GM21528 (cell line): Measurements from ENCODE around the gene COA3.

ENCODE experiments used
- ATAC-seq: cut with Tn5 transposase; IDR thresholded peaks from one replicate; pipeline ENCODE4 v1.9.1; 2021; ENCODE audit warnings: mild to moderate bottlenecking, moderate library complexity; ENCODE audit not compliant: unreplicated experiment, low FRiP score

The COA3 gene

DNA sequence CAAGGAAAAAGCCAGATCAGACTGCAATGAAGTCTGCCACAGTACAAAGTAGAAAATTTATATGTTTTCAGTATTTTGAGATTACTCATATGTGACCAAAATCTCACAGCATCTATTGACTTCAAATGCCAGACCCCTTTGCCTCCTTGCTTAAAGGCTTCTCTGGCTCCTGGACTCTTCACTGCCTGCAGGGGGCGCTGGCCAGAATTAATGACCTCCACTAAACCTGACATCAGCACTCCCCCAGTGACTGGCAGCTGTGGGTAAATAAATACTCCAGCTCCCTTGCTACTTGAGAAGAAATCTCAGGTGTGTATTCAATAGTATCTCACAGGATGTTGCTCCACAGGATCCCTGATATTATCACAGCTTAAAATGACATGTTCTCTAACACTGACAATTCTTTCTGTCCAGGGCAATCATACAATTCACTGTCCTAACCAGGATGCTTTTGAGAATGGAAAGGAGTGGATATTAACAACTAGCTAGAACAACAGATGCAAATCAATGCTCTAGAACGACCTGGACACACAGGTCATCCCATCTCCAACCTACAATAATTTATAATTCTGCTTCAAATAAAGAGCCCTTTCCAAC, 21.5 kb upstream of the COA3 start:
- ATAC-seq: no peak

DNA sequence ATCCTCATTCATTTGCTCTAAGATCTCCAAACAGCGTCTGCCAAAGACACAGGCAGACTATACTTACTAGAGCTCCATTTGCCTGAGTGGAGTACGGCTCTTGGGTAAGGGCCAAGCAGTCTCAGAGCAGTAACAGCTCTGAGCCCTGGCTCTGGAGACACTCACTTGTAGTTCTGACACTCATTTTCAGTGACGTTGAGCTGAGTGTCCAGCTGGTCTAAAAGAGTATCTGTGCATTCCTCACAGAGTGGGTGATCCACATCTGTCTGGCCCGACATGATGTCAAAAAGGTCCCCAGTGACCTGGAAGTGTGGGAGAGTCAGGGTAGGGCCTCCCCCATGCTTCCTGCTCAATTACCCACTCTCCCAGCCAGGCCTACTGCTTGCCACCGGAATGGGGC, 19.9 kb upstream of the COA3 start:
- no peak for ATAC-seq

DNA sequence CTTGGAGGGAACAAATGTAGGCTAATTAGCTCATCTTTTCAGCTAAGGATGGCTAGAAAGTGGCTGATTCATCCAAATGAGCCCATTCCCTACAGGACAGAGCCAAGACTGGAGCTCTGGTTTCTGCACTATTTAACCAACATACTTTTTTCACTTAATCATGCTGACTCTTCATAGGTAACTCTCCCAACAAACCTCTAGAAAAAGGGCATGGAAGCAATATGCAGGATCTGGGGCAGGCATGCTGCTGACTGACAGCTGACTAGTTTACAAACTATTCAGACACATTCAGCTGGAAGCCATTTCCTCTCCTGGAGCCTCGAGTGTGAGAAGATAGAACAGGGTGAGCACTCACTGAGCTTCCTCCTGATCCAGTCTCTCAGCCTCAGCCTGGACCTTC, 19.4 kb upstream of the COA3 start:
- ATAC-seq: no peak

DNA sequence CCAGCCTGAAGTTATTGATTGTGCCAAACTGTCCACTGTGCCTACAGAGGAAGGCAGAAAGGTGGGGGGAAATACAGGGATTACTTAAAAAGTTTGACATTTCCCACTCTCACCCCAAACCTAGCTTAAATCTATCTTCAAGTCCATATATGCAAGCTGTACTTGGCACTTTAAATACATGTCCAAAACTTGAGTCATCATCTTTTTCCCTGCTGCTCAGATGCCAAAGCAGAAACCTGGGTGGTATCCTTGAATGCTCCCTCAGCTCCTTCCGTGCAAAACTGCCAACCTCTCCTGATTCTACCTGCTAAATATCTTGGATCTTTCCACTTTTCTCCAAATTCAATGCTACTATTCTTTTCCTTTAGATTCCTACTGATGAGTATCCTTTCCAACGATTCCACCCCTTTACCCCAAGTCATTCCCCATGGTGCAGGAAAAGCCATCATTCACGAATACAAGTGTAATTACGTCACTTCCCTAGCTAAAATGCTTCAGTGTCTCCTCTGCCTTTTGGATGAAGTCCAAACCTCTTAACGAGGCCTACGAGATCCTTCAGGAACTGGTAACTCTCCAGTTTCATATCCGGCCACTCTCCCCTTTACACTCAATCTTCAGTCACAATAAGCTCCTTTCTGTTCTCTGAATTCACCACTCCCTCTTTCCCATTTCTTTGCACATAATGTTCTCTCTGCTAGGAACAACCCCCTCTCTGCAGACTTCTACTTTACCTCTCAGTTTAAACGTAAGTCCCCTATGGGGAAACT, 16.3 kb upstream of the COA3 start:
- ATAC-seq: no peak

DNA sequence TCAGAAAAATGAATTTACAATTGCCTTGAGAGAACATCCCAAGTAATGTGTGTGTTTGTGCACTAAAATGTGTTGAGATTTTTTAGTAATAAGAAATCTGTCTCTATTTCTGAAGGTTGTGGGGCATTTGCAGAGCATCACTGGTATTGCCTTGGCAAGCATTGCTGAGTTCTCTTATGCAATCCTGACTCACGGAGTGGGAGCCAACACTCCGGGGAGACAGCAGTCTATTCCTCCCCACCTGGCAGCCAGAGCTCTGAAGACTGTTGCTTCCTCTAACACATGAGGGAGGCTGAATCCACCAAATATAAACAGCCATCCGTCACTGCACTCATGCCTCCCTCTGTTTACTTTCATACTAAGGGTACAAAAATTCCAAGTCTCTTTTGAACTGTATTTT, 10.7 kb upstream of the COA3 start:
- ATAC-seq: no peak

DNA sequence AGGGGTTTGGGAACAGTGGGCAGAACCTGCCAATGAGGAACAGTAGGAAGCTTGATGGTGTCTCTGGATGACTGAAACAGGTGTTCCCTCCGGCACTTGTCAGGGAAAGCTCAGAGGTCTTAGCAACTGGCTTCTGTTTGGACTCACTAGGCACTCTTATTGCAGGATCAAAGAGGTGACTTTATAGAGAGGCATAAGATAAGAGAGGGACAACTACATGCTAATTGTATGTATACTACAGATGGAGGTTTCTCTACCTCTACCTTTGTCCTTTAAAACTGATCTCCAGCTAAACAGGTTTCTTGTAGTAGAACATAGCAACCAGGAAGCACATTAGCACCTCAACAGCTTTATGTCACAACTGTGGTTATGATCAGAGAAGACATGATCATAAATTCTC, 7.7 kb upstream of the COA3 start:
- ATAC-seq: no peak

DNA sequence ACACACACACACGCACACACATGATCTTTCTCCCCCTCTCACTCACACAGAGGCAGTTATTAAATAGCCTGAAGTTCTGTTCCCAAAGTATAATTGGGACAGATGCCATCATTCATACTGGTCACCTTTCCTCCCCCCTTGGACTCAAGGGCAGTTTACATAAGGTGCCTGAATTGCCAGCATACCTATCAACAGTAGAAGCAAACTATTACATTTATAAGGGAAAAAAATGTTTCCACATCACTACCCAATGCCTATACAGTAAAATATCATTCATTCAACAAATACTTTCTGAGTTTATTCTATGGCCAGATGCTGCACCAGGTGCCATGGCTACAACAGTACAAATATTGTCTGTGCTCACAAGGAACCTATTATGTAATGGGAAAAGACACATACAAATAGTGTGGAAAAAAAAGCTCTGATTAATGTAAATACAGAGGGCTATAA, 6.4 kb upstream of the COA3 start:
- no peak for ATAC-seq

DNA sequence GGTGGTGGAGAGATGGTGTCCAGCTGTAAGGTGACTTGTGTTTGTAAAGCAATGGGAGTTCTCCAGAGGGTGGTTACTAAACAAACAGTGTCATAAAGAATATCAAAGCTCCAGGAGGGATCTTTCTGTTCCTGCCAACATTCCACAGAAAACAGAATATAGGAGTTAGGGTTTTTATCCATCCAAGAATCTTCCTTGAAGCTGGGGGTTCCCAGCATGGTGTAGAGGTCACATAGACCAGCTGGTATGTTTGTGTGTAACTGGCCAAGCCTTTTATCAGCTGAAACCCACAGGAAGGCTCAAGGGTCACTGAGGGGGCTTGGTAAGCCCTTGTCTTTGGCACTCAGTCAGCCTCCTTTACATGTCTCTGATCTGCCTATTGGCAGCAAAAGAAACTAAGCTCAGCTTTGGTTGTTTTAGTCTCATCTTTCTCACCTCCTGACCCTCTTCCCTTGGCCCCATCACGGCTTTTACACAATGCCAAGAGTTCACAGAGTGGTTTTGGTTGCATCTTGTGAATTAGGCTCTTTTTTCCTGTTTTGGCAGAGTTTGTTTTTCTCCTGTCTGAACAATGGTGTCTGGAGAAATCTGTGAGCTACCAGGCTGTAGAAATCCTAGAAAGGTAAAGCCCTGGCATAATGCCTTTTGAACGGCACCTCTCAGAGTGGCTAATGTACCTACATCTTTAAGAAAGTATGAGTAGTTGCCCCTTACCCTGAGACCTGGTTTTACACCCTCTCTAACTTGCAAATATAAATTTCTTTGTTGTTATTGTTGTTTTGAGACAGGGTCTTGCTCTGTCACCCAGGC, 4.8 kb upstream of the COA3 start:
- ATAC-seq: no peak

DNA sequence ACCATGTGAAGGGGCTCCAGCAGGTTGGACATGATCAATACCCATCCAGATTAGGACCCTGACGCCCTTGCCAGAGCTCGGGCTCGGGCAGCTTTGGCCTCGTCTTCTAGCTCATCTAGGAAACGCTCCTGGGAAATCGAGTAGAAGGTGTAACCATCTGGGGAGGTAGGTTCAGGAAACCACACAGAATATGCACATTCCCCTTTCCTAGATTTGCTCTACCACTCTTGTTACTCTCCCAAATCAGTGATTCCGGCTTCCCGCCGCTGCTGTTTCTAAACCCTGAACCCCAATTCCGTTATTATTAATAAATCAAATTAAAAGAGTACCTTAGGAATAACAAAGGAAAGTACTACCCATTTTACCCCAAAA, 507 bp downstream of the COA3 start:
- ATAC-seq: no peak

DNA sequence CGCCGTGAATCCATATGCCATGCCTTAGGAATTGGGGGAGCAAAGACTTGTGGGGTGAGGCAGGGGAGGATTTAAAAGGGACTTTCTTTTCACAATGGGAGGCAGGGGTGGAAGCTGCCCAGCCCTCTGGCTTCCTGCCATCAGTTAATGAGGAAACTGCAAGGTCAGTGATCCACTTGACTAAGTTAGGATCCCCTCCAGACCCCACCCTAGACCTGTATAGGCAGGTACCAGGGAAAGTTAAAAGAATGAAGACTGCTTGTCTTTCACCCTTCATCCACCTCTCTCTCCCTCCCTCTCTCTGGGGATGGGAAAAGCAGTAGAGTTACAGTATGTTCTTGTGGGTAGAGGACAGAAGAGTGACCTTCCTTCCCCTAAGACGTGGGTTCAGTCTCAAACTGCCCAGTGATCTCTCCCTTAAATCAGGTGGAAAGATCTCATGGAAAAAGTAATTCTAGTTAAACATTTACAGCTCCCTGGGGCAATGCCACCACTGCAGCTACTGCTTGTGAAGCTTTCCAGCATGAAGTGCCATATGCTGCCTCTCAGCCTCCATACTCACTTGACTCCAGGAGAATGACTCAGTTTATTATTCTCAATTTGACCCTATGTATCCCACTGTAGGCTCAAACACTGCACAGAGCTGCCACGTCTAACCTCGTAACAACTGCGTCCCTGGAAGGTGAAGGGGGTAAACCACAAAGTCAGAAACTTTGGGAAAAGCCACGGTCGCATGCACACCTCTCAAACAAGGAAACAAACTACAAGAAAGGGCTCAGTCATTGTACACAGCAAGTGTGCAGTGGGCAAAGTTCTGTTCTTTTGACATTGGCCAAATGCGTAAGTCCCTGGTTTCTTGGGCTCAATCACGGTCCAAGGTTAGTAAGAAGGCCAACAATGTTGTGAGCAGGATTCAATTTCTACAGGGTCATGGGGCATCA, 1.2 kb downstream of the COA3 start:
- ATAC-seq: no peak

DNA sequence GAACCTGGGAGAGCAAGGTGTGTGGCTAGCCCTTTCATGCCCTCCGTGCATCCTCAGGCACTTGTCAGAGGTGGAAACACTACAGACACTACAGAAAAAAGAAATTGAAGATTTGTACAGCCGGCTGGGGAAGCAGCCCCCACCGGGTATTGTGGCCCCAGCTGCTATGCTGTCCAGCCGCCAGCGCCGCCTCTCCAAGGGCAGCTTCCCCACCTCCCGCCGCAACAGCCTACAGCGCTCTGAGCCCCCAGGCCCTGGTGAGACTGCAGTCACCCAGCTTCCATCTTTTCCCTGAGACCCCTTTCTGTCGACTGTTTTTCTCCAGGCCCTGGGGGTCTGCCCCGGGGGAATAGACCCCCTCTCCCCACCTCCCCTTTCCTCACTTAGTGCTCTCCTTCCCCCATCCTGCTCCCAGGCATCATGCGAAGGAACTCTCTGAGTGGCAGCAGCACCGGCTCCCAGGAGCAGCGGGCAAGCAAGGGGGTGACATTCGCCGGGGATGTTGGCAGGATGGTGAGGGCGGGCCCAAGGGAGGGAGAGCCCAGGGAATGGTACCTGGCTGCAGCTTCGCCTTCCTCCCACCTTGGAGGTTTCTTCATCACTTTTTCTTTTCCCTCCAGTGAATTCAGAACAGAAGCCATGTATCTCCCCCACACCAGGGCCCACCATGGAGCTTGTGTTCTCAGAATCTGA, 2.3 kb downstream of the COA3 start:
- ATAC-seq: no peak

DNA sequence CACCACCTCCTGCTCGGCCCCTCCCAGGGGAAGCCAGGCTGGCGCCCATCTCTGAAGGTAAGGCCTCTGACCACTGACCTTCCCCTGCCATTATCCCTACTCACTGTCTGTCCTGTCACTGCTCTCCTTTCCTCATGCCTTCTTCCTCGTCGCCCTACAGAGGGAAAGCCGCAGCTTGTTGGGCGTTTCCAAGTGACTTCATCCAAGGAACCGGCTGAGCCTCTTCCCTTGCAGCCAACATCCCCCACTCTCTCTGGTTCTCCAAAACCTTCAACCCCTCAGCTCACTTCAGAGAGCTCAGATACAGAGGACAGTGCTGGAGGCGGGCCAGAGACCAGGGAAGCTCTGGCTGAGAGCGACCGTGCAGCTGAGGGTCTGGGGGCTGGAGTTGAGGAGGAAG, 3.0 kb downstream of the COA3 start:
- ATAC-seq: no peak

DNA sequence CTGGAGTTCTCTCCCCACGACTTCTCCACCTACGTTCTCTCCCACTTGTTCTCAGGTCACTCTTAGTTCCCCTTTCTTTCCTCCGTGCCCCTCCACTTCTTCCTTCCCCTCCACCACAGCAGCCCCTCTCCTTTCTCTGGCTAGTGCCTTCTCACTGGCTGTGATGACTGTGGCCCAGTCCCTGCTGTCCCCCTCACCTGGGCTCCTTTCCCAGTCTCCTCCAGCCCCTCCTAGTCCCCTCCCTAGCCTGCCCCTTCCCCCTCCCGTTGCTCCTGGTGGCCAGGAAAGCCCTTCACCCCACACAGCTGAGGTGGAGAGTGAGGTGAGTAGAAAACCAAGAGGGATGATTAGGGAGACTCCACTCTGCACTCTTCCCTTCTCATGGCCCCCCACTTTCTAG, 3.4 kb downstream of the COA3 start:
- no peak for ATAC-seq

DNA sequence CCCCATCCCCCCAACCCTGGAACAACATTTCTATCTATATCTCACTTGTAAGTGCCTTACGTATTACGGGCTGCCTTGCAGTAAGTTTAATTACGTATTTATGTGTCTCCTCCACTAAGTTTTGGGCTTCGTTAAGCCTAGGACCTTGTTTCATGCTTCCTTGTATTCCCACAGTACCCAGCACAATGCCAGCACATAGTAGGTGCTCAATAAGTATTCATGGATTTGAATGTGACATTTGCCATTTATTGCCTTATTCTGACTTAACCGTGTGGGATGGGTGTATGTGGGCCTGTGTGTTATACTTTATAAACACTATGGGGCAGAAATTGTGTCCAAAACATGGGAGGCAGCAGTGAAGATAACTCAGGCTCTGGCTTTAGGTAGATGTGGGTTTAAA, 6.0 kb downstream of the COA3 start:
- ATAC-seq: no peak

DNA sequence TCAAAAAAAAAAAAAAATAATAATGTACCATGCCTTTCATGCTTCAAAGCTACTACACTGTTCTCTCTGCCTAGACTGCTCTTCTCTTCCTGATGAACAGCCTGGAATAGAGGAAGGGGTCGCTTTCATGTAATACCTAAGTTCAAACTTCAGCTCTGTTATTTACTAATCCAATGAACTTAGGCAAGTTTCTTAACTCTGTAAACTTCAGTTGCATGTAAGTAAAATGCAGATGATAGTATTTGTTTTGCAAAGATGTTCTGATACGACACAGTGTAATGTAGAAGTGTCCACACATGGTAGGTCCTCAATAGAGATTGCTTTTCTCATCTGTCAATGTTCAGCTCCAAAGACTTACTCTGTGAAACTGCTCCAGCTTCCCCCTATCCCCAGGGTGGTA, 6.6 kb downstream of the COA3 start:
- no peak for ATAC-seq

DNA sequence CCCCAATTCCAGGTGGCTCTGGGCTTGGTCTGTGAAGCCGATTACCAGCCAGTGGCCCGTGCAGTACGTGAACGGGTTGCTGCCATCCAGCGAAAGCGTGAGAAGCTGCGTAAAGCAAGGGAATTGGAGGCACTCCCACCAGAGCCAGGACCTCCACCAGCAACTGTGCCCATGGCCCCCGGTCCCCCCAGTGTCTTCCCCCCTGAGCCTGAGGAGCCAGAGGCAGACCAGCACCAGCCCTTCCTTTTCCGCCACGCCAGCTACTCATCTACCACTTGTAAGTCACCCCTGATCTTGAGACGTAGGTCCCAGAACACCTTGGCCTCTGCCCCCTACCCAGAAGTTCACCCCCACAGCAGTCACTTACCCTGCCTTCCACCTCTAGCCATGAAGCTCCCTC, 11.2 kb downstream of the COA3 start:
- no peak for ATAC-seq

DNA sequence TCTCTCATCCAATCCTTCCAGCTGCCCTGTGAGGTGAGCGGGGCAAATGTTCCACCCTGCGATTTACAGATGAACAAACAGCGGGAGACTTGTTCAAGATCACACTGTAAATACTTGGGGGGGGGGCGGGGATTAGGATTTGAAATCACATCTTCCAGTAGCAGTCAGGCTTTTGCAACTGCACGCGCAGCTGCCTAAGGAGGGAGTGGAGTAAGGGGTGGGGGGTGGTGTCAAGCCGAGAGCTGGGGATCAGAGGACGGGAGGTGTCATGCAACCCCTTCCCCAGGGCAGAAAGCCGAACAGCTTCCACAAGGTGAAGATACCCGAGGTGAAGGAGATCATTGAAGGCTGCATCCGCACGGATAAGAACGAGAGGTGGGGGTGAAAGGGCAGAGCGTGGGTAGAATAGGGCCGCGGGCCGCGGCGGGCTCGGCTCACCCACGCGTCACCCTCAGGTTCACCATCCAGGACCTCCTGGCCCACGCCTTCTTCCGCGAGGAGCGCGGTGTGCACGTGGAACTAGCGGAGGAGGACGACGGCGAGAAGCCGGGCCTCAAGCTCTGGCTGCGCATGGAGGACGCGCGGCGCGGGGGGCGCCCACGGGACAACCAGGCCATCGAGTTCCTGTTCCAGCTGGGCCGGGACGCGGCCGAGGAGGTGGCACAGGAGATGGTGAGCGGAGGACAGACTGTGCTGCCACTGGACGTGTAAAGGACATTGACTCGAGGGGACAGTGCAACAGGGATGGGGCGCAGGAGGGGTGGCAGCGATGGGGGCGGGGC, 13.5 kb downstream of the COA3 start:
- no peak for ATAC-seq

DNA sequence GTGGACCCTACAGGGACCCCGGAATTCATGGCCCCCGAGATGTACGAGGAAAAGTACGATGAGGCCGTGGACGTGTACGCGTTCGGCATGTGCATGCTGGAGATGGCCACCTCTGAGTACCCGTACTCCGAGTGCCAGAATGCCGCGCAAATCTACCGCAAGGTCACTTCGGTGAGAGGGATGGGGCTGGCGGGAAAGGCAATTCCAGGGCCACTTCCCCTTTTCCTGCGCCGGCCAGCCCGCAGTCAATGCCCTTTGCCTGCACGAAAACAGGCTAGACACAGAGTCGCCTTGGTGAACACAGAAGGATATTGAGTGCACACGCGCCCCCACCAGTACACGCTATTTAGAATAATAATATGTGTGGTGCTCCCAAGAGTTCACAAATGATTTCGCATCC, 14.1 kb downstream of the COA3 start:
- ATAC-seq: no peak

DNA sequence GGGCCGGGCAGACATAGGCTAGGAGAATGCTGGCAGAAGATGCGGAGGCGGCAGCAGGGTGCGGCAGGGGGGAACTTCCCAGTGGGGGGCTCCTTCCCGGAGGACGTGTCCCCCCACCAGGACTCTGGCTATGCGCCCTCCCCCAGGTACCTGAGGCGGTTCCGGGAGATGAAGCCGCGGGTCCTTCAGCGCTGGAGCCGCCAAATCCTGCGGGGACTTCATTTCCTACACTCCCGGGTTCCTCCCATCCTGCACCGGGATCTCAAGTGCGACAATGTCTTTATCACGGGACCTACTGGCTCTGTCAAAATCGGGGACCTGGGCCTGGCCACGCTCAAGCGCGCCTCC, 14.7 kb downstream of the COA3 start:
- no peak for ATAC-seq
